Measurements from ENCODE around the gene NEDD4L. TPM values are rescaled to one million over a fixed set of nuclear protein-coding genes. Genes with fewer than 3 reads are reported as not detected.
A peak's percentile ranks its signal among the peaks of the same experiment; 100 is the strongest.
"Not testable (repeated sequence)": the region's sequence is repeated elsewhere in the genome, so short reads cannot be mapped to it uniquely, and the experiment has no call there.

The NEDD4L gene
- total RNA-seq, 1 donor from 2014 or later = 41.1 TPM

GRCh38 chr18:58258692-58259342, 214.8 kb downstream of the NEDD4L start:
- no peak for DNase-seq (ENCODE audit: extremely low spot score, unreplicated experiment)
- Mint-ChIP-seq H3K4me3 (ENCODE audit: unreplicated experiment) (no peak overlapping the region), H3K9me3 (ENCODE audit: unreplicated experiment) (no peaks in the 10 kb centered on the region), H3K36me3 (ENCODE audit: unreplicated experiment) (peaks cover 7% of the 10 kb centered on the region), H3K27me3 (ENCODE audit: unreplicated experiment) (no peaks in the 10 kb centered on the region), H3K4me1 (ENCODE audit: unreplicated experiment) (peaks cover 41% of the 10 kb centered on the region), H3K27ac (ENCODE audit: unreplicated experiment) (no peak overlapping the region)
- TF ChIP-seq CTCF (IDR thresholded peaks at IDR 0.05) = no peak

DNA sequence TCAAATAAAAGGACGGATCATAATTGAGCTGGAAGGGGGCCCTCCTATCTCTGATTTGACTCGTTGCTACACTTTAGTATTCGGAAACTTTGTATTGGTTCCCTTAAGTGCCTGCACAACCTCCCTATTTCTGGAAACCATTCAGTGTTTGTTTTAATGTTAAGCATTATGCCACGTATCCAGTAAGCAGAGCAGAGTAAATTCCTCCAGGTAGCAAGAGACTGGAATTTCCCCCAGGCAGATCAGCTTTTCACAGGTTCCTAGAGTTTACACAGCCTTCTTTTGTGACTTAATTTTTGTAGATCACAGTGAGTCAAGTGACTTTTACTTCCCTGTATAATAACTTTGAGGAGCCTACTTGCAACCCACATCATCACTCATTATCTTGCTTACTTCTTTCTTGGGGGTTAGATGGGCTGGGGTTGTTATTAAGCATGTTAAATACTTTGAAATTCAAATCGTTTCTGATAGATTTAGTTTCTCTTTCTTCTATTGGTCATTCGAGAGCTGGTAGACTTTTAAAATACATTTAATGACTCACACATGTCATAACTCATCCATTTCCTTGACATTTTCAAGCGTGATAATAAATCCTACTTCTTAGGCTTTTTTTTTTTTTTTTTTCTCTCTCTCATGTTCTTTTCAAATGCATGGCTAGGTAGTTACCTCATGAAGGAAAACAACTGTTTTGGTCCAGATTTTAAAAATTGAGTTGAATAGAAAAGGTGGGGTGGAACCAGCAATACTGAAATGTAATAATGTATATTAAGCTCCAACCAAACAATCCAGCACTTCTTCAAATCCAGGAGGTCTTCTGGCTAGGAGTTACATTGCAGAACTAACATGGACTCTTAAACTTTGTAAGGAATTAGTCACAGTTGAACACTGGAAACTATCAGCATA, 219.3 kb downstream of the NEDD4L start:
- Mint-ChIP-seq H3K4me3 (ENCODE audit: unreplicated experiment) (peak overlapping the region; percentile 40), H3K36me3 (ENCODE audit: unreplicated experiment) (no peaks in the 10 kb centered on the region), H3K27me3 (ENCODE audit: unreplicated experiment) (no peaks in the 10 kb centered on the region), H3K9me3 (ENCODE audit: unreplicated experiment) (no peaks in the 10 kb centered on the region), H3K4me1 (ENCODE audit: unreplicated experiment) (peaks cover 47% of the 10 kb centered on the region), H3K27ac (ENCODE audit: unreplicated experiment) (peak overlapping the region; percentile 77)
- no peak for DNase-seq (ENCODE audit: extremely low spot score, unreplicated experiment)
- TF ChIP-seq CTCF (IDR thresholded peaks at IDR 0.05) = no peak

DNA sequence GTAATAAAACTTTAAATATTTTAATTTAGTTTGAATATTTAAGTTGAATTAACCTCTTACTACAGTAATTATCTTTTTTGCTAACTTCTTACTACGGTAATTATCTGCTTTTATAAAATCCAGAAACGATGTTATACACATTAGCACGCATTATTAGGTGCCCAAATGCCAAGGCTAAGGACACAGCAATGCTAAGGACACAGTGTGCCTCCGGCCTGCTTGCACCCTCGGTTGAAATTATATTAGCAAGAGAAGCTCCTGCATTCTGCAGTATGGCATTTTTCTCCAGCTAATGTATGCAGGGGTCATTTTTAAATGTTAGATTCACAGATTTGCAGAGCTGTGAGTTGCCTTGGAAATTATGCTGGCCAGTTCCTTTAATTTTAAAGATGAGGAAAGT, 220.0 kb downstream of the NEDD4L start:
- DNase-seq (ENCODE audit: extremely low spot score, unreplicated experiment) = no peak
- Mint-ChIP-seq H3K36me3 (ENCODE audit: unreplicated experiment) (no peaks in the 10 kb centered on the region), H3K4me3 (ENCODE audit: unreplicated experiment) (no peak overlapping the region), H3K27ac (ENCODE audit: unreplicated experiment) (no peak overlapping the region), H3K27me3 (ENCODE audit: unreplicated experiment) (no peaks in the 10 kb centered on the region), H3K9me3 (ENCODE audit: unreplicated experiment) (no peaks in the 10 kb centered on the region), H3K4me1 (ENCODE audit: unreplicated experiment) (peaks cover 55% of the 10 kb centered on the region)
- TF ChIP-seq CTCF (IDR thresholded peaks at IDR 0.05) = no peak

DNA sequence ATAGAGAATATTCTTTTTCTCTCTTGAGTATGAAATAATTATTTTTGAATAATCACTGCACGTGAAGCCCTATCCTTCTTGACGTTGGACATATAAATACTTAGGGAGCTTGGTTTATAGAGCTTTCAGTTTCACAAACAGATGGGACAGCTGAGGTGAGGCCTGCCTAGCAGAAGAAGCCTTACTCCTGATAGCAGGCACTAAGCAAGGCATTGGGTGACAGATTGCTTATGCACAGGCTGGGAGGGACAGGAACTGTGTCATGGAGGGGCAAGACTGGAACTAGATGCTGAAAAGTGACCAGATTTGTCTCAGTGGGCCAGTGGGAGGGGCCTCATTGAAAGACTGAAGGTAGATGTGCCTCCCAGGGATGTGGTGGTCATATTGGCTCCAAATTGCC, 220.8 kb downstream of the NEDD4L start:
- Mint-ChIP-seq H3K27ac (ENCODE audit: unreplicated experiment) (no peak overlapping the region), H3K9me3 (ENCODE audit: unreplicated experiment) (no peaks in the 10 kb centered on the region), H3K27me3 (ENCODE audit: unreplicated experiment) (no peaks in the 10 kb centered on the region), H3K4me3 (ENCODE audit: unreplicated experiment) (no peak overlapping the region), H3K36me3 (ENCODE audit: unreplicated experiment) (no peaks in the 10 kb centered on the region), H3K4me1 (ENCODE audit: unreplicated experiment) (peaks cover 62% of the 10 kb centered on the region)
- no peak for DNase-seq (ENCODE audit: extremely low spot score, unreplicated experiment)
- no peak for TF ChIP-seq CTCF (IDR thresholded peaks at IDR 0.05)

DNA sequence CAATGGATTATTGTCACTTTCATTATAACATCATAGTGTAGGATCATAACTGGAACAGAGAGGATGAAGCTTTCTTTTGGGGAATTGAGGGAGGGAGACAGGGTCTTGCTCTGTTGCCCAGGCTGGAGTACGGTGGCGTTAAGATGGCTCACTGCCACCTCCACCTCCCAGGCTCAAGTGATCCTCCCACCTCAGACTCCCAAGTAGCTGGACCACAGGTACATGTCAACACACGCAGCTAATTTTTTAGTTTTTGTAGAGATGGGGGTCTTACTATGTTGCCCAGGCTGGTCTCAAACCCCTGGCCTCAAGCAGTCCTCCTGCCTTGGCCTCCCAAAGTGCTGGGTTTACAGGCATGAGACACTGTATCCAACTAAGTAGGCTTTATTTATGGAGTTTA, 221.5 kb downstream of the NEDD4L start:
- H3K36me3 Mint-ChIP-seq (ENCODE audit: unreplicated experiment); H3K4me3 Mint-ChIP-seq (ENCODE audit: unreplicated experiment); H3K27me3 Mint-ChIP-seq (ENCODE audit: unreplicated experiment); H3K9me3 Mint-ChIP-seq (ENCODE audit: unreplicated experiment); DNase-seq (ENCODE audit: extremely low spot score, unreplicated experiment); H3K27ac Mint-ChIP-seq (ENCODE audit: unreplicated experiment): not testable (repeated sequence)
- peaks cover 62% of the 10 kb centered on the region for H3K4me1 Mint-ChIP-seq (ENCODE audit: unreplicated experiment)
